ENCODE results near the gene NEK11.
"Not testable (repeated sequence)": the region's sequence is repeated elsewhere in the genome, so short reads cannot be mapped to it uniquely, and the experiment has no call there.

Gene NEK11

GRCh38 chr3:131314318-131314717 is 287.6 kb downstream of the NEK11 start:
- FAIRE-seq = no peak

GRCh38 chr3:131315162-131315561 is 288.5 kb downstream of the NEK11 start:
- FAIRE-seq = no peak

GRCh38 chr3:131317667-131318066 is 291.0 kb downstream of the NEK11 start:
- FAIRE-seq = no peak

- no peak for FAIRE-seq
Observed at GRCh38 chr3:131323014-131323413, 296.3 kb downstream of the NEK11 start.

GRCh38 chr3:131323792-131324191 is 297.1 kb downstream of the NEK11 start:
- no peak for FAIRE-seq

- FAIRE-seq = no peak
Observed at GRCh38 chr3:131324923-131325322, 298.2 kb downstream of the NEK11 start.

GRCh38 chr3:131326307-131326706 is 299.6 kb downstream of the NEK11 start:
- FAIRE-seq = no peak

- FAIRE-seq = no peak
Observed at GRCh38 chr3:131328721-131329120, 302.0 kb downstream of the NEK11 start.

GRCh38 chr3:131329774-131330173 is 303.1 kb downstream of the NEK11 start:
- no peak for FAIRE-seq

- not testable (repeated sequence) for FAIRE-seq
Observed at GRCh38 chr3:131331456-131332085, 304.9 kb downstream of the NEK11 start.

GRCh38 chr3:131338948-131339640 is 312.4 kb downstream of the NEK11 start:
- FAIRE-seq = no peak

GRCh38 chr3:131341761-131342160 is 315.1 kb downstream of the NEK11 start:
- FAIRE-seq = no peak

GRCh38 chr3:131348911-131349310 is 322.2 kb downstream of the NEK11 start:
- no peak for FAIRE-seq

- no peak for FAIRE-seq
Observed at GRCh38 chr3:131349454-131349853, 322.8 kb downstream of the NEK11 start.

GRCh38 chr3:131349946-131350347 is 323.3 kb downstream of the NEK11 start:
- FAIRE-seq = no peak

GRCh38 chr3:131350506-131350905 is 323.8 kb downstream of the NEK11 start:
- FAIRE-seq = no peak

GRCh38 chr3:131353016-131353877 is 326.6 kb downstream of the NEK11 start:
- FAIRE-seq = no peak

- no peak for FAIRE-seq
Observed at GRCh38 chr3:131353986-131354385, 327.3 kb downstream of the NEK11 start.

GRCh38 chr3:131356006-131356595 is 329.4 kb downstream of the NEK11 start:
- no peak for FAIRE-seq

- no peak for FAIRE-seq
Observed at GRCh38 chr3:131357275-131357674, 330.6 kb downstream of the NEK11 start.

- FAIRE-seq = no peak
Observed at GRCh38 chr3:131360191-131360755, 333.6 kb downstream of the NEK11 start.

- FAIRE-seq = not testable (repeated sequence)
Observed at GRCh38 chr3:131361066-131361463, 334.4 kb downstream of the NEK11 start.

Measured in G401.6 (cell line).